ENCODE results near the gene ZFP57.

GRCh38 chr6:29727637-29728036 is 46.7 kb upstream of the ZFP57 start:
- TF ChIP-seq ZNF296 (CRISPR knock-in tag; conservative IDR thresholded peaks at IDR 0.05) (no peak), TOPORS (CRISPR knock-in tag; IDR thresholded peaks at IDR 0.05) (no peak), USF2 (IDR thresholded peaks at IDR 0.05; ENCODE audit: low read depth, low read length) (no peak), USF2 (CRISPR knock-in tag; IDR thresholded peaks at IDR 0.05; ENCODE audit: borderline replicate concordance) (no peak), BCL6 (CRISPR knock-in tag; IDR thresholded peaks at IDR 0.05) (no peak), EZH2 (conservative IDR thresholded peaks at IDR 0.05; ENCODE audit: low read depth, low read length) (no peak), CTCF (CRISPR knock-in tag; IDR thresholded peaks at IDR 0.05) (no peak)
- TF ChIP-seq, protein P1, sequence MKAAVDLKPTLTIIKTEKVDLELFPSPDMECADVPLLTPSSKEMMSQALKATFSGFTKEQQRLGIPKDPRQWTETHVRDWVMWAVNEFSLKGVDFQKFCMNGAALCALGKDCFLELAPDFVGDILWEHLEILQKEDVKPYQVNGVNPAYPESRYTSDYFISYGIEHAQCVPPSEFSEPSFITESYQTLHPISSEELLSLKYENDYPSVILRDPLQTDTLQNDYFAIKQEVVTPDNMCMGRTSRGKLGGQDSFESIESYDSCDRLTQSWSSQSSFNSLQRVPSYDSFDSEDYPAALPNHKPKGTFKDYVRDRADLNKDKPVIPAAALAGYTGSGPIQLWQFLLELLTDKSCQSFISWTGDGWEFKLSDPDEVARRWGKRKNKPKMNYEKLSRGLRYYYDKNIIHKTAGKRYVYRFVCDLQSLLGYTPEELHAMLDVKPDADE (CRISPR knock-in tag; IDR thresholded peaks at IDR 0.05) = no peak
